Stimulated activated CD8-positive, alpha-beta memory T cell treated with anti-CD3 and anti-CD28 coated beads, Interleukin-12 subunit alpha, Interleukin-12 subunit beta, amount 100 ng/mL, for 1 hour (primary cell): ENCODE results near the gene HMHB1.
"Not testable (repeated sequence)": the region's sequence is repeated elsewhere in the genome, so short reads cannot be mapped to it uniquely, and the experiment has no call there.

ENCODE experiments used
- DNase-seq: peaks from one replicate; pipeline ENCODE4 v3.0.0-alpha.2; 2020; ENCODE audit warnings: low read depth

HMHB1 gene

DNA sequence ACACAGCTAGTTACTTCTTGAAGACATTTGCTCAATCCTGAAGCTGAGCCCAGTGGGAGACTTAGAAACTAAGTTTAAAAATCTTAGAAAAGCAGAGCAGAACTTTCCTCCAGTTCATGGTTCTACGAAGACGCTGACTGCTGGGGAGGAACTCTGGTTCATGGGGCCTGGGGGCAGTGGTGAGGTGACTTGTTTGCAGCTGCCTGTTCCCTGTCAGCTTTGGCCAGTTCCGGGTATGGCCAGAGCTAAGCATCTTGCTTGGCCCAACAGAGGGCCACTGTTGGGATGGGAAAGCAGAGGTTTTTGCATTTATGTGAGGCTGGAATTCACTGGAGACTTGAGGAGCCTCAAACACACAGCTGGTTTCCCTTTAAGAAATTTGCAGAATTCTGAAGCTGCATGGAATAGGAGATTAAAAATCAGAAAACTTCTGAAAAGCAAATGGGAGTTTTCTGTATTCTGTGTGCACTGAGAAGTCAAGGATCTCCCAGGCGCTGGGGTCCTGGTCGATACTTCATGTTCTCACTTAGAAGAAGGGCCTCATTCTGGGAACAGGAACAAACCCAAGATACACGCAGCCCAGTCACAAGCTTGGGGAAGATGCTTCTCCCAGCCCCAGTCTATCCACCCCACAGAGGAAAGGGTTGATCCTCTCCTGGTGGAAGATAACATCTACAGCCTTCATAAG is 10.6 kb upstream of the HMHB1 start:
- no peak for DNase-seq

- no peak for DNase-seq
These were observed 6.1 kb upstream of the HMHB1 start for GRCh38 chr5:143805861-143806260.

- DNase-seq = no peak
These were observed 5.4 kb upstream of the HMHB1 start for GRCh38 chr5:143806579-143806978.

DNA sequence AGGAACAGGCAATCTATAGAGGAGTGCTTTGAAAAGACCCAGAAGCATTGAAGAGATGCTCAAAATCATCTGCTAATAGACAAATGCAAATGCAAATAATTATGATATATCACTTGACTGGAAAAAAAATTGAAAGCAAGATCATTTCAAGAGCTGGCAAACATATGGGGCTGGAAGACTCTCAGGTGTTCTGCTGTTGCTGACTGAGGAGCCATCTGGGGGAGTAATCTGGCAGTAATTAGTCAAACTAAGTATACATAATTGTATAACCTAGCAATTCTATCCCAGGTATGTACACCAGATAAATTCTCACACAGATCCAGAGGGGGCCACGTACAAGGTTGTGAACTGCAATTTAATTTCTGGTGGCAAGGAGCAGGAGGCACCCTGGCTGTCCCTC is 4.6 kb upstream of the HMHB1 start:
- DNase-seq = no peak

DNA sequence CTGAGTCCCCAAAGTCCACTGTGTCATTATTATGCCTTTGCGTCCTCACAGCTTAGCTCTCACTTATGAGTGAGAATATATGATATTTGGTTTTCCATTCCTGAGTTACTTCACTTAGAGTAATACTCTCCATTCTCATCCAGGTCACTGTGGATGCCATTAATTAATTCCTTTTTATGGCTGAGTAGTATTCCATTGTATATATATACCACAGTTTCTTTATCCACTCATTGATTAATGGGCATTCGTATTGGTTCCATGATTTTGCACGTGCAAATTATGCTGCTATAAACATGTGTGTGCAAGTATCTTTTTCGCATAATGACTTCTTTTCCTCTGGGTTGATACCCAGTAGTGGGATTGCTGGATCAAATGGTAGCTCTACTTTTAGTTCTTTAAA is 4.4 kb downstream of the HMHB1 start:
- not testable (repeated sequence) for DNase-seq

- DNase-seq = no peak
These were observed 7.8 kb downstream of the HMHB1 start for GRCh38 chr5:143819716-143820115.

DNA sequence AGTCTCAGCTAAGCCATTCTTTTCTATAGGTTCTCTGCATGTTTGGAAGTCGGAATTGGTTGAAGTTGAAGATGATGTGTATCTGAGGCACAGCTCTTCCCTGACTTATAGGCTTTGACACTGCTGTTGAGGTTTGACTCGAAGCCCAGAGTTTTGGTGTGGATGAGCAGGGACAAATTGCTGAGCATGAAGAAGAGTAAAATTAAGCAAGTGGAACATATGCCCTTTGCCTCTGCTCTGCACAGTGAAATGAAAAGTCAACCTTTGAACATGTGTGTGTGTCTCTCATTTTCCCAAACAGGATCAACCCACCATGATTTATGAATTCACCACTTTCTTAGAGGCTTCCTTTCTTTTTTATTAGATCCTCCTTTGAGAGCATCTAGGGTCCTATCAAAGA is 8.5 kb downstream of the HMHB1 start:
- DNase-seq = no peak

DNA sequence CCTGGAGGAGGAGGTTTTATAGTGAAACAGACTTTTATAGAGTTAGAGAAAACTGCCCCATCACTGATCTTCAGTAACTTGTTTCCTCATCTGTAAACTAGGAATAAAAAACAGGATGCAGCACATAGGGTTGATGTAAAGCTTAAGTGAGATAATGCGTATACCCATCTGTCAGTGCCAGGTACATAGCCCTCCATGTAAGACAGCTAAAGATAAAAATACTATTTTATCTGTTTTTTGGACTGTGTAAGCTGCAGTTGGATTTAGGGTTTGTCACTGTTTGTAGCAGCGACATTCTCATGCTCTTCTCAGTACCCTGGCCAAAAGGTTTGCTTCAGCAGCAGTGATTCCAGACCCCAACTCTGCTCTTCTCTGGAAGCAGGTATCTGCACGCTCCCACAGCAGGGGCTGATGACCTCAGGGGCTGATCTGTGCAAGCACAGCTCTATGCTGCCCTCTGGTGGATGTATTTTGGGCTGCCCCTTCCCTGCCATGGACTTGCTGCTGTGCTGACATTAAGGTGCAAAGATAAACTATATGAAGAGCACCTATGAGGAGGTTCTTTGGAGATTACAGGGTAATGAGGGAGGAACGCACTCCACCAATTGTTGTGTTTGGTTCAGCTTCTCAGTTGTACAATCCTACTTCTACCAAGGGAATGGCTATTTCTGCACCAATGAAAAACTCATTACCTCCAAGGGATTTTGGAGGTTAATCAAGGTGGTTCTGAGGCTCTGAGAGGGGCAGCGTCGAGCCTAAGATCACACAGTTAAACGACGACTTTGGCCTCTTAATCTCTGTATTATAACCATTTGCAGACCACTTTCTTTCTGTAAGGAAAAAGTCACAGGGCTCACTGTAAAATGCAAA is 13.1 kb downstream of the HMHB1 start:
- peak; percentile 73 for DNase-seq

GRCh38 chr5:143826951-143827444 is 15.0 kb downstream of the HMHB1 start:
- no peak for DNase-seq

- no peak for DNase-seq
These were observed 16.7 kb downstream of the HMHB1 start for GRCh38 chr5:143828710-143829109.

DNA sequence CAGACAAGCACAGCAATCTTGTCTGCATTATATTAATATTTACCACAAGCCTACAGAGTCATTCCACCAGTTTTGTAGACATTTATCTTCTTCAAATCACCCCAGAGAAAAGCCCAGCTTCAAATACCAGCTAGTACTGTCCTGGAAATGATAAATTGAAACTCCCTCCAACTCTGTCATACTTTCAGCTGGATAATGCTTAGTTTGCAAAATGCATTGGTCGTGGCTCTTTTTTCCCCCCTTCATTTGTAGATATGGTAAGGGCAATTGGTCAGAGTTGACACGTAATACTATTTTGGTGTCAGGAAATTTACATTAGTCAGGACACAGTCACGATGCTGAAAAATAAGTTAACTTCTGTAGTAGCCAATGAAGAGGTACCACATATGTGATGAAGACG is 21.2 kb downstream of the HMHB1 start:
- DNase-seq = no peak

DNA sequence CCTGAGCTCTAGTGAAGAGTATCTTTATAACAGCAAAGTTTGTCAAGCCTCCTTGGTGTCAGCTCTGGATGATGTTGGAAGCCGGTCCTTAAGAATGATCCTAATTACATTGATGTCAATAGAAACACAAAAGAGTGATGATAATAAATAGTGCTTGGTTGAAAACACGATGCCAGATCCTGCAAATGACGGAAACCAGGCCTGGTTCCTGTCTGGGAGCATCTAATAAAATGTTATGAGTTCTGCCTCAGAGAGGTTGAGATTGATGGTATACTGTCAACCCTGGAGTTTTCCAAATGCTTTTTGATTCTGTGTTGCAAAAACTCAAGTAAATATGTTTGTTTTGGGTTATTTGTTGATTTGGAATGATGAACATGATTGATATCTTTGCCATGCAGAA is 23.3 kb downstream of the HMHB1 start:
- DNase-seq = no peak

- DNase-seq = no peak
These were observed 24.3 kb downstream of the HMHB1 start for GRCh38 chr5:143836161-143836725.

- no peak for DNase-seq
These were observed 25.4 kb downstream of the HMHB1 start for GRCh38 chr5:143837306-143837848.

- no peak for DNase-seq
These were observed 29.5 kb downstream of the HMHB1 start for GRCh38 chr5:143841446-143841845.

- no peak for DNase-seq
These were observed 31.0 kb downstream of the HMHB1 start for GRCh38 chr5:143842920-143843319.

- DNase-seq = no peak
These were observed 31.5 kb downstream of the HMHB1 start for GRCh38 chr5:143843461-143843860.

DNA sequence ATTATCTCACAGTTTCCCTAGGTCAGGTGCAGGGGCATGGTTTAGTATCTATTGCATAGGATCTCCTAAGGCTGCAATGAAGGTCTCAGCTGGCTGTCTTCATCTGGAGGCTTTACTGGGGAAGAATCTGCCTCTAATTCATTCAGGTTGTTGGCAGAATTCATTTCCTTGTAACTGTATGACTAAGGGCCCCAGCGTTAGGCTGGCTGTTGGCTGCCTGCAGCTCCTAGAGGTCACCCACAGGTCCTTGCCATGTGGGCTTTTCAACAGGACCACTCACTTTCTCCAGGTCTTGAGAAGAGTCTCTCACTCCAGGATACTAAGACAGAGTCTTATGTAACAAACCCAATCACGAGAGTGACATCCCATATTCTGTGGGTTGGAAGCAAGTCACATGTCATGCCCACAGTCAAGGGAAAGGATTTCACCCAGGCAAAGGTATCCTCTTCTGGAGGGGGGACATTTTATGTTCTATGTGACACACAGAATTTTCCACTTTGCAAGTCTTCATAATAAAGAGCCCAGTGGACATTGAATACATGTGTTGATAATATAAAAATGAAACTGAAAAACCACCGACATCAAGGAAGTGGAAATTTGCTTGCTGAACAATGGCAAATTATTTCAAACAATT is 38.2 kb downstream of the HMHB1 start:
- DNase-seq = no peak

- no peak for DNase-seq
These were observed 39.4 kb downstream of the HMHB1 start for GRCh38 chr5:143851383-143851782.

DNA sequence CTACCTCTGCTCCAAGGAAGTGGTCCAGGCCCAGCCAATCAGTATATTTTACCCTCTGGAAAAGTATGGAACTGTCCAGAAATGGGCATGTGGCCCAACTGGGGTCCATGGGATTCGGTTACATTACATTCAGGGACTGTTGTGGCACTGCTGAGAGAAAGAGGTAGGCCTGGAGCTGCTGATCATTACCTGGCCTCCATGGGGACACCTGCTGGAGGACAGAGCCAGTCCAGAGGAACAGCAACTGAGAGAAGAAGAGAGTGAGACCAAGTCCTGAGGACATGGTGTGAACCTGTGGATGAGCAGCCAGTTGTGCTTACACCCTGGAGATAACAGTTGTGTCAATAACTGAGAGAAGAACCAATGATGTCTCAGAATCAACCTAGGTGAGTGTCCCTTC is 48.2 kb downstream of the HMHB1 start:
- DNase-seq = no peak

- no peak for DNase-seq
These were observed 50.3 kb downstream of the HMHB1 start for GRCh38 chr5:143862271-143862670.

DNA sequence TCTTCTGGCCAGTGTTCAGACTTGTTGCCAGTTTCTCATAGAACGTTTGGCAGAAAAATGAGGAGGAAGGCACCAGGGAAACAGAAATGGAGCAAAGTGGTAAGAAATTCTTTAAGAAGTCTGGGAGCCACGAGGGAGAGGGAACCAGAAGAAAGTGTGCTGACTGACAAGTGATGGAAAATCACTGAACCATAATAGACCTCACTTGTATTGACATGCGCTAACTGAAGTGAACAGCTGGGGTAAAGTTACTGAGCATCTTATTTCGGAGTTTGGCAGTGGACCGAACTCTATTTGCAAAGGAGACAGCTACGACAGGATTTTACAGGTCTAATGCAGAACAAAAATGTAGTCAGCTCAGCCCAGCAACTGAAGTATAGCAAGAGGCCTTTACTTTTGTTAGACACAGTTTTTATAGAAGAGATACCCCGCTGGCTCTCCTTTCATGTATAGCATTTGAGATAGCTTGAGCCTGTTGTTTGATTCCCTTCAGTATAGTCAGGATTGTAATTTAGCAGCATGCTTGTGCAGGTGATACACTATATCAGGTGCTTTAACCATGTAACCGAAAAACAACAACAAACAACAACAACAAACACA is 53.6 kb downstream of the HMHB1 start:
- DNase-seq = no peak
